OCI-LY7 (cell line): ENCODE data around the gene SETBP1. TPM values are rescaled to one million over a fixed set of nuclear protein-coding genes. Genes with fewer than 3 reads are reported as not detected.
A peak's percentile ranks its signal among the peaks of the same experiment; 100 is the strongest.

Experiments
- BruUV-seq: library from RNA; stranded (reverse); fragments of 400-500 nt; replicated peaks from 2 replicates; lab custom pipeline; 2021; lab: Mats Ljungman, UMichigan
- CTCF ChIA-PET: fragments of 300-600 bp; sonication (Branson Sonifier 250); formaldehyde crosslinking; loops from one replicate; lab custom pipeline; 2022; ENCODE audit warnings: antibody characterized with exemption; ENCODE audit not compliant: unreplicated experiment; lab: Charles Lee
- POLR2A ChIA-PET: fragments of 300-600 bp; sonication (Branson Sonifier 250); formaldehyde crosslinking; loops from one replicate; lab custom pipeline; 2022; ENCODE audit warnings: antibody characterized with exemption; lab: Charles Lee
- DNase-seq: peaks from one replicate; pipeline ENCODE4 v3.0.0-alpha.2; 2015; ENCODE audit warnings: low spot score
- H2AFZ ChIP-seq: fragments of 200-600 bp; sonication (generic), shearing (Covaris generic); 2 replicates; pipeline ENCODE4 v1.6.1; 2014; ENCODE audit warnings: mild to moderate bottlenecking, antibody characterized with exemption, low read length, moderate library complexity
- H3K27ac ChIP-seq: fragments of 200-600 bp; sonication (generic); 2 replicates; pipeline ENCODE4 v1.5.1; 2014; ENCODE audit warnings: mixed run types, low read depth, mild to moderate bottlenecking, moderate library complexity, low read length, inconsistent platforms; ENCODE audit not compliant: poor library complexity, severe bottlenecking
- H3K36me3 ChIP-seq: fragments of 200-600 bp; sonication (generic); 2 replicates; pipeline ENCODE4 v1.6.1; 2014; ENCODE audit warnings: mild to moderate bottlenecking, antibody characterized with exemption, low read length, moderate library complexity, mixed read lengths; ENCODE audit not compliant: insufficient read depth
- H3K4me1 ChIP-seq: fragments of 200-600 bp; sonication (generic); 2 replicates; pipeline ENCODE4 v1.5.1; 2014; ENCODE audit warnings: mild to moderate bottlenecking, low read length; ENCODE audit not compliant: insufficient read depth, poor library complexity, severe bottlenecking
- H3K4me2 ChIP-seq: fragments of 200-600 bp; sonication (generic); 2 replicates; pipeline ENCODE4 v1.6.1; 2014; ENCODE audit warnings: mild to moderate bottlenecking, low read length
- H3K4me3 ChIP-seq: fragments of 200-600 bp; sonication (generic); 2 replicates; pipeline ENCODE4 v1.5.1; 2014; ENCODE audit warnings: mild to moderate bottlenecking, low read depth, low read length; ENCODE audit not compliant: poor library complexity, severe bottlenecking
- H3K79me2 ChIP-seq: fragments of 200-600 bp; sonication (generic); 2 replicates; pipeline ENCODE4 v1.6.1; 2016; ENCODE audit warnings: low read depth, mild to moderate bottlenecking, low read length, moderate library complexity, mixed read lengths; ENCODE audit not compliant: insufficient read depth
- H3K9me2 ChIP-seq: fragments of 200-600 bp; sonication (generic); 2 replicates; pipeline ENCODE4 v1.6.1; 2016; ENCODE audit warnings: mild to moderate bottlenecking, low read length, mixed read lengths; ENCODE audit not compliant: insufficient read depth
- H3K9me3 ChIP-seq: fragments of 200-600 bp; sonication (generic); 2 replicates; pipeline ENCODE4 v1.6.1; 2014; ENCODE audit warnings: mild to moderate bottlenecking, mixed run types, low read length, mixed read lengths
- H4K20me1 ChIP-seq: fragments of 200-600 bp; sonication (generic); 2 replicates; pipeline ENCODE4 v1.6.1; 2014; ENCODE audit warnings: mild to moderate bottlenecking, antibody characterized with exemption, low read length, moderate library complexity, mixed read lengths; ENCODE audit not compliant: insufficient read depth
- CTCF ChIP-seq: fragments of 200-600 bp; sonication (generic); conservative IDR thresholded peaks from 2 replicates; pipeline ENCODE4 v1.5.1; 2014; ENCODE audit warnings: mild to moderate bottlenecking, antibody characterized with exemption, low read length, moderate library complexity, mixed read lengths
- EZH2phosphoT487 ChIP-seq: fragments of 200-600 bp; sonication (generic); IDR thresholded peaks from 2 replicates; pipeline ENCODE4 v1.6.1; 2018; ENCODE audit warnings: low read depth, borderline replicate concordance, mild to moderate bottlenecking, mixed run types, antibody characterized with exemption, low read length, moderate library complexity, mixed read lengths
- intact Hi-C: fragments of 100-400 bp; cut with micrococcal nuclease; formaldehyde crosslinking; loops from one replicate; pipeline ENCODE4 v1.10.0; 2022; ENCODE audit not compliant: unreplicated experiment
- total RNA-seq, 2 experiments: library from RNA; depleted of rRNA in 1 of 2; stranded (reverse); fragments of >200 nt in 1 of 2; shearing (Covaris generic) in 1 of 2; gene quantifications; 2 replicates each; pipeline ENCODE4 v1.2.3, GENCODE V29; 2014 to 2022

Gene SETBP1
- total RNA-seq, 2 experiments from 2014 or later: 2.6 to 9.1 TPM

GRCh38 chr18:44783371-44783770 lies 102.7 kb downstream of the SETBP1 start:
- POLR2A ChIA-PET: no interaction called here
- peaks cover 9% of the 10 kb centered on the region for H3K4me1 ChIP-seq
- no peak for DNase-seq
- intact Hi-C loops: no loop called here
- no peaks in the 10 kb centered on the region for H3K9me2 ChIP-seq
- no peak overlapping the region for H2AFZ ChIP-seq
- BruUV-seq: no TSS peak
- no peaks in the 10 kb centered on the region for H3K9me3 ChIP-seq
- CTCF ChIA-PET: no interaction called here
- H3K4me2 ChIP-seq: no peak overlapping the region
- no peak overlapping the region for H3K27ac ChIP-seq
- no peaks in the 10 kb centered on the region for H3K36me3 ChIP-seq
- no peaks in the 10 kb centered on the region for H3K79me2 ChIP-seq
- H3K4me3 ChIP-seq: no peak overlapping the region
- no peak for TF ChIP-seq EZH2phosphoT487
- no peak for TF ChIP-seq CTCF
- H4K20me1 ChIP-seq: no peaks in the 10 kb centered on the region

- H3K4me1 ChIP-seq: peaks cover 9% of the 10 kb centered on the region
Observed at GRCh38 chr18:44786257-44786656, 105.6 kb downstream of the SETBP1 start.

More at GRCh38 chr18:44786257-44786656, 105.6 kb downstream of the SETBP1 start:
- Histone ChIP-seq H3K27ac (no peak overlapping the region), H3K79me2 (no peaks in the 10 kb centered on the region), H3K4me3 (peak overlapping the region; percentile 14), H3K9me3 (no peaks in the 10 kb centered on the region), H2AFZ (peak overlapping the region; percentile 48; the same call in 1 of the 2 replicates), H3K36me3 (no peaks in the 10 kb centered on the region), H4K20me1 (no peaks in the 10 kb centered on the region), H3K9me2 (no peaks in the 10 kb centered on the region), H3K4me2 (peak overlapping the region; percentile 51)
- BruUV-seq: no TSS peak
- ChIA-PET POLR2A (interaction anchor here (1.3 kb wide), 1 partner anchor 24 kb away, joined by 5 read pairs; no protein-coding TSS in a partner anchor), CTCF (no interaction called here)
- no peak for DNase-seq
- intact Hi-C loops: no loop called here
- TF ChIP-seq EZH2phosphoT487 (no peak), CTCF (no peak)
